ENCODE results near the gene PRKCZ.

PRKCZ gene

GRCh38 chr1:2099886-2100779, 49.9 kb downstream of the PRKCZ start:
- no peak for TF ChIP-seq CTCF (IDR thresholded peaks at IDR 0.05; ENCODE audit: low read depth, low read length, missing control alignments)
- in situ Hi-C loops (cut with HindIII; ENCODE audit: low pct_ligation_motif_present, low sequenced_read_pairs): no loop called here
- Histone ChIP-seq H3K27me3 (replicated peaks) (no peaks in the 10 kb centered on the region), H3K27ac (no peak overlapping the region), H3K4me3 (ENCODE audit: low read depth, low read length) (no peak overlapping the region), H3K36me3 (replicated peaks) (no peaks in the 10 kb centered on the region)
- DNase-seq: no peak

GRCh38 chr1:2100780-2101108, 50.5 kb downstream of the PRKCZ start:
- no peak overlapping the region for H3K27ac ChIP-seq
- H3K36me3 ChIP-seq (replicated peaks): no peaks in the 10 kb centered on the region
- in situ Hi-C loops (cut with HindIII; ENCODE audit: low pct_ligation_motif_present, low sequenced_read_pairs): no loop called here
- no peaks in the 10 kb centered on the region for H3K27me3 ChIP-seq (replicated peaks)
- DNase-seq: no peak
- no peak for TF ChIP-seq CTCF (IDR thresholded peaks at IDR 0.05; ENCODE audit: low read depth, low read length, missing control alignments)
- no peak overlapping the region for H3K4me3 ChIP-seq (ENCODE audit: low read depth, low read length)

GRCh38 chr1:2101531-2101930, 51.3 kb downstream of the PRKCZ start:
- Histone ChIP-seq H3K4me3 (ENCODE audit: low read depth, low read length) (no peak overlapping the region), H3K36me3 (replicated peaks) (no peaks in the 10 kb centered on the region), H3K27ac (no peak overlapping the region), H3K27me3 (replicated peaks) (no peaks in the 10 kb centered on the region)
- DNase-seq: no peak
- TF ChIP-seq CTCF (IDR thresholded peaks at IDR 0.05; ENCODE audit: low read depth, low read length, missing control alignments): no peak
- in situ Hi-C loops (cut with HindIII; ENCODE audit: low pct_ligation_motif_present, low sequenced_read_pairs): no loop called here

DNA sequence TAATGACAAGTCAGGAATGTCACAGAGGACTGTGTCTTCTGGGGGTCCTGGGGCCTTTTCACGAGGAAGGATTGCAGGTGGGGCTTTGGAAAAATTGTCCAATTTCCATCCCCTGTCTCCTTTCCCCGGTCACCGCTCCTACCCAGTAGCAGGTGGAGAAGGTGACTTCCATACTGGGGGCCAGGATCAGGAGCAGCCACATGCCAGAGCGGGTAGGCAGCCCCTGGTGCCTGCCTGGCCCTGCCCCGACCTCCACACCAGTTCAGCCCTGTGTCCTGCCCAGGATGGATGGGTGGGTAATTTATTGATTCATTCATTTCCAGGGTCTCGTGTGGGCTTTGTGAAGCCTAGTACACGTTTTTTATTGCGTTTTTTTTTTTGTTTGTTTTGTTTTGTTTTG, 51.7 kb downstream of the PRKCZ start:
- no peak for TF ChIP-seq CTCF (IDR thresholded peaks at IDR 0.05; ENCODE audit: low read depth, low read length, missing control alignments)
- DNase-seq: no peak
- in situ Hi-C loops (cut with HindIII; ENCODE audit: low pct_ligation_motif_present, low sequenced_read_pairs): no loop called here
- Histone ChIP-seq H3K36me3 (replicated peaks) (no peaks in the 10 kb centered on the region), H3K27me3 (replicated peaks) (no peaks in the 10 kb centered on the region), H3K27ac (no peak overlapping the region), H3K4me3 (ENCODE audit: low read depth, low read length) (no peak overlapping the region)

- no peaks in the 10 kb centered on the region for H3K36me3 ChIP-seq (replicated peaks)
- H3K27me3 ChIP-seq (replicated peaks): no peaks in the 10 kb centered on the region
- no peak for TF ChIP-seq CTCF (IDR thresholded peaks at IDR 0.05; ENCODE audit: low read depth, low read length, missing control alignments)
- H3K27ac ChIP-seq: no peak overlapping the region
- H3K4me3 ChIP-seq (ENCODE audit: low read depth, low read length): no peak overlapping the region
- in situ Hi-C loops (cut with HindIII; ENCODE audit: low pct_ligation_motif_present, low sequenced_read_pairs): no loop called here
- DNase-seq: no peak
Measured at GRCh38 chr1:2102753-2103152, 52.5 kb downstream of the PRKCZ start.

Measured in brain microvascular endothelial cell (primary cell).